NCI-H1092 (cell line): ENCODE results near the gene SAFB.
A peak's percentile ranks its signal among the peaks of the same experiment; 100 is the strongest.

Experiments
- DNase-seq: peaks from one replicate; lab custom pipeline; 2025; lab: John Stamatoyannopoulos, UW

The SAFB gene

GRCh38 chr19:5666921-5667610 lies 44.2 kb downstream of the SAFB start:
- DNase-seq, result no peak

- no peak for DNase-seq
These were observed 44.9 kb downstream of the SAFB start for GRCh38 chr19:5667751-5668271.

DNA sequence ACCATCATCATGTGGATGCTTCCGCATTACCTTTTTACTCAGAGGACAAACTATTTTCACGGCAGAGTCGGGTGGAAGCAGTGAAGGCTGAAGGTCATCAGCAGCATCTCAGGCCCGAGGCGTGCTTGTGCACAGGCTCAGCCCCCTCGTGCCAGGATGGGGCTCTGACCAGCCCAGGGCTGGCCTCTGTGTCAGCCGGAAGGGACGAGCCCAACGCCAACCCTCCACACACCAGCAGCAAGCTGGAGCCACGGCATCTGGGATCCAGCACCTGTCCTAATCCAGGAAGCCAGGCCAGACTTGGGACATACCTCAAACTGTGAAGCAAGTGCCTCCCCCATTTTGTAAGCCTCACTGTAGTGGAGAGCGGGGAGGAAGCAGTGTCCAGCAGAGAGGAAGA lies 46.3 kb downstream of the SAFB start:
- DNase-seq, result no peak

- DNase-seq, result no peak
These were observed 48.7 kb downstream of the SAFB start for GRCh38 chr19:5671600-5671999.

DNA sequence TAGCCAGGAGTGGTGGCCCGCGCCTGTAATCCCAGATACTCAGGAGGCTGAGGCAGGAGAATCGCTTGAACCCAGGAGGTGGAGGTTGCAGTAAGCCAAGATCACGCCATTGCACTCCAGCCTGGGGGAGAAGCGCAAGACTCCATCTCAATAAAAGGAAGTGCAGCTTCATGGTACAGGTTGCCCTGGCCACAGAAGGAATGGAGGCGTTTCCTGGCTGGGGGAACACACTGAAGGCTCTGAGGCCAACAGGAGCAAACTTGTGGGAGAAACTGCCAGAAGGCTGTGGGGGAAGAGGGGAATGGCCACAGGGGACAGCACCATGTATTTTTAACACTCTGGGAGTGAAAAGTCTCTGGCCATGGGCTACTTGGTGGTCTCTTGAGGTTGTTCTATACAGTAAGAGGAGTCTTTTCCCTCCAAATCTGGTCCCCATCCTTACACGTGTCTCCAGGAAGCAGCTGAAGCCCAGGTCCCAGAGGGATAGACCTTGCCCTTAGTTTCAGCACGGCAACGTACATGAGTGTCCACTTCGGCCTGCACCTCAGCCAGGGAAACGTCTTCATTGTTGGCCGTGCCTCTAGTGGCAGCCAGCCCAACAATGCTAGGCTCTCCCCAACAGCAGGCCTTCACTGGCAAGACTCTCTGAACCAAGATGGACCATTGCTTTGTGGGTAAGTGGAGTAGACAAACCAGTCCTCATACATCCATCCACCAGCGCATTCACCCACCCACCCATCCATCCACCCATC lies 50.0 kb downstream of the SAFB start:
- DNase-seq, result no peak

- DNase-seq, result no peak
These were observed 50.9 kb downstream of the SAFB start for GRCh38 chr19:5673752-5674151.

DNA sequence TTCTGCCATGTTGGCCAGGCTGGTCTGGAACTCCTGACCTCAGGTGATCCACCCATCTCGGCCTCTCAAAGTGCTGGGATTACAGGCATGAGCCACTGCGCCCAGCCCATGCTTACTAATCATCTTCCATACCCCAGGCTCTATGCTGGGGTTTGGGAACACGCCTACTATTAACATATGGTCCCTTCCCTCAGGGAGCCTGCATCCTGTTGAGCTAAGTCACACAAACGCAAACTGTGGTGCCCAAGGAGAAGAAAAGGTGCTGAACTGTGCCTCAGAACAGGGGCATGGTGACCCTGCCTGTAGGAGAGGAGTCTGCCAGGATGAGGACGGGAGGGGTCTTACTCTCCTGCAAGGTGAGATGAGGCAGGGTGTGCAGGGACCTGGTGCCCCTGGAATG lies 51.8 kb downstream of the SAFB start:
- DNase-seq, result no peak

DNA sequence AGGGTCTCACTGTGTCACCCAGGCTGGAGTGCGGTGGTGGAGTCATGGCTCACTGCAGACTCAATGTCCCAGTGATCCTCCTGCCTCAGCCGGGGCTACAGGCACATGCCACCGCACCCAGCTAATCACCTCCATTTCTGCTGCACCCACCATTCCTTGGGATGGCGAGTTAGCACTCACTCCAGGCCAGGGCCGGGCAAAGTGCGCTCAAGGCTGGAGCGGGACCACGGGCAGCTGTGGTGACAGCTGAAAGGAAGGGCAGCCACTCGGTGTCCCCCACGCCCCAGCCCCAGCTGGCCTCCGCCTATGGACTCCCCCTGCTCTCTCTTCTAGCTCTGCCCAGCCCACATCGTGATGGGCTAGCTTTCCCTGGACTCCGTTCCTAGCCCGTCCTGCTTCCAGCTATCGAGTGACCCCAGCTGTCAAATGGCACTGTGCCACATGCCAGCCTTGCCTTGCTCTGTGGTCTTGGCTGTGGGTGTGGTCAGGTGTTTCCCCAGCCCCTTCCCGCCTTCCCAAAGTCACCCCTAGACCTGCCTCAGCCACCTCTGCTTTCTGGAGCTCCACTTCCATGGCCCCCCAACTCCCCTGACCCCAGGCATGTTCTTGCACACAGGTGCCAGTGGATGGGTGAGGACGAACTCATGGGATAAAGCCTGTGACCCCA lies 53.4 kb downstream of the SAFB start:
- no peak for DNase-seq

GRCh38 chr19:5676772-5677105 lies 53.9 kb downstream of the SAFB start:
- DNase-seq, result no peak

- DNase-seq, result no peak
These were observed 54.3 kb downstream of the SAFB start for GRCh38 chr19:5677136-5677535.

DNA sequence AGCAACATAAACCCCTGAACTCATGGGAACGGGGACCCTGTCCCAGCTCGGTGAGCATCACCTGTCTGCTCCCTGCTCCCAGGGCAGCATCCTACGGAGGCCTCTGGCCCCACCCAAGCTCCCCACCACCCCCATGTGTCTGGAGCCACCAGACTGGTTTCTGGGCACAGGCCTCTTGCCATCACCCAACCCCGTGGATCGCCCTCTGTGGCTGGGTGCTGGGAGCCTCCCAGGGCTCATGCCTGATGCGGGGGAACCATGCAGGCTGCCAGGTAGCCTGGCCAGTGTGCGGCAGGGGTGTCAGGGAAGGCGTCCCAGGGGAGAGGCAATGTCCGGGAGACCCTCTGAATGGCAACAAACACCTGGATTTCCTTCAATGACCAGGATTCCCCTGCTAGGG lies 54.7 kb downstream of the SAFB start:
- DNase-seq, result no peak

DNA sequence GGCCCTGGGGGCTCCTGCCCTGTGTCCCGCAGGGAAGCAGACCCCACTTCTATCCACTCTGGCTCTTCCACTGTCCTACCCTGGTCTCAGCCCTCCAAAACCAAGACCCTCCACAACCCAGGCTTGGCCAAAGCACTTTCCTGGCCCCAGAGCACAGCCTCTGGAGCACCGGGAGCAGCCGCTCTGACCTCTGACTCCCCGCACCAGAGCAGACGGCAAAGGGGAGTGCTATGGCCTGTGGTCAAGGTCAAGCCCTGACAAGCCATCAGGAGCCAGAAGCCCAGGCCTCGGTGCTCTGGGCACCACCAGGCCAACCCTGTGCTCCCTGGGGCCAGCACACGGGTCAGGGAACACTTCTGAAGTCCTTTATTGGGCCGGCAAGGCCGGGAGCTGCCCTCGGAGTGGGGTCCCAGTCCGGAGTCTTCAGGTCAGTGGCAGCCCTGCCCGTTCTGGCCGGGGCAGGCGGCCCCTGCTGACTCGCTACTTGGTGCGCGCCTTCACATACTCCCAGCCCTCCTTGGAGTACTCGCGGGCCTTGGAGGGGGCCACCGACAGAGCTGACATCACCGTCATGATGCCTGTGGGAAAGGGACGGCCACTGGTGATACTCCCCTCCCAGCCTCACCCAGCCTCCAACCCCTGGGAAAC lies 55.3 kb downstream of the SAFB start:
- DNase-seq, result no peak

DNA sequence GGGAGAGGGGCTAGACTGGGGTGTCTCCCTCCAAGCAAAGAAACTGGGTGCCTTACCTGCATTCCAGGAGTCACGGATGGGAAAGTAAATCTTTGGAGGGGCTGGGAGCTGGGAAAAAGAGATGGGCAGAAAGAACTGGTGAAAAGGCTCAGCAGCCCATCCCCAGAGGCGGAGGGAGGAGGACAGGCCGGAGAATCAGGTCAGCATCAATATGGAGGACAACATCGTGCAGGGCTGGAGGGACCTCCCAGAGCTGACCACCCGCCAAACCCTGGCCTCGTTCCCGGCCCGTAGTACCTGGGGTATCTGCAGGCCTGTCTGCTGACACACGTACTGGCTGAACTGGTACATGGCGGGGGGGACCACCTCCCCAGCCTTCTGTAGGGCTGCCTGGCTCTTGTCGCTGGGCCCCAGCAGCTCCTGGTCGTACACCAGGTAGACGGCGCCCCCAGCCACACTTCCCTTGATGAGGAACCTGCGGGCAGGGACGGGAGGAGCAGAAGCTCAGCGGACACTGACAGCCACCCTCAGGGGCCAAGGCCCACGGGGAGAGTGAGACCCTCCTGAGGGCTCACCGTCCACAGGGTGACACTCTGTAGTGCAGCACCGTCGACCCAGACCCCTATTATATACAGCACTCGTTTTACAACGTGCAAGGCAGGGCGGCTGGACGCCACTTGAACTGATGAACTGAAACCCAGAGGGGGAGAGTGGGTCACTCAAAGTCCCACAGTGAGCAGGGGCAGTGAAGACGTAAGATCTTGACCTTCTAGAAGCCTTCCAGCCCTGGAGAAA lies 56.6 kb downstream of the SAFB start:
- no peak for DNase-seq

DNA sequence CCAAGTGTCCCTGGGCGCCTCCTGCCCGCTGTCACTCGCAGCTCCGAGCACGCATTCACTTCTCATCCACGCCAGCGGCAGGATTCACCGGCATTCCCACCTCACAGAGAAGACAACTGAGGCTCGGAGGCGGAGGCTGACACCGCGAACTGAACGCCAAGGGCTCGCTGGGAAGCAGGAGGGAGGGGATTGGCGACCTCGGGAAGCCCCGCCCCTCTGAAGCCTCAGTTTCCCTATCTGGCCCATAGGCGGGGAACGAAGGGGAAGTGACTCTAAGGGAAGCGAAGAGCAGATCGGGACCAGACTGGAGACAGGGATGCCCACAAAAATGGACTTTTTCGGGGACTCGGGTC lies 57.2 kb downstream of the SAFB start:
- DNase-seq, result no peak

DNA sequence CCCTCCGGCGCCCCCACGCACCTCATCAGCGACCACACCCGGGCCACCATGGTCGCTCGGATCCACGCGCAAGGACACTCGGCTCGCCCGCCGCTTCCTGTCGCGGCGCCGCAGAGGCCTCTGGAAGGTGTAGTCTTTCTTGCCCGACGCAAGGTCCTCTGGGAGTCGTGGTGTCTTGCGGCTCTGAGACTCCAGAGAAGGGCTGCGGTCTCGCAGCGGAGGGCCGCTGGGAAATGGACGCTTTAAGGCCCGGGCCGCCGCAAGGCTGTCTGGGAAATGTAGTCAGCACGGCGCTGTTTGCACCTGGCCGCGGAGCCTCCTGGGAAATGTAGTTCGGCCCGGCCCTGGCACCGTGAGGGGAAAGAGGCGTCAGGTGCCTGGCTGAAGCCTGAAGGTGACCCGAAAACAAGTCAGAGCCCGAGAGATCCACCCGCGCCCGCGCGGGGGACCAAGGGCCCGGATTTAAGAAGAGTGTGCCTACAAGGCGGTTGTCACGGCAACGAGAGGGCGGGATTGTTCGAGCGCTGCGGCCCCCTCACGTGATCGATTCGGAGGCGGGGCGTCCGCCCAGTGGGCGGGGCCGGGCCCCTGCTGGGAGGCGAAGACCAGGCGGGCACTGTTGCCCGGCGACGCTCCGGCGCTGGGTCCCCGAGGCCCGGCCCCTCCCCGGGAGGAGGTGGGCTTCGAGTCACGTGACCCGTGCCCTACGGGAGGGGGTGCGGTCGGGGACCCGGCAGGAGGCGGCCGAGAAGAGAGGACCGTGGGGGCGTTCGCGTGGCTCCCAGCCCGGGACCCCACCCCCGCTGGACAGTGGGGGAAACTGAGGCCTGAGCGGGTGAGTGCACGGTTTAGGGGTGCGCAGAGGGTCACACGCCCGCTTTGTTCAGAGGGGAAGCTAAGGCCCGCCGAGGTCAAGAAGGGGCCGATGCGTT lies 57.8 kb downstream of the SAFB start, which contains the start of the genes HSD11B1L and MICOS13:
HSD11B1L (plus strand) TSS at position 591 of the 932 bp plus-strand sequence. CDS start 3,806 bp downstream, outside the sequence.
MICOS13 (minus strand) TSS at position 80 of the 932 bp plus-strand sequence; CDS start at position 50, 30 bp downstream.
- peak; percentile 97 for DNase-seq

DNA sequence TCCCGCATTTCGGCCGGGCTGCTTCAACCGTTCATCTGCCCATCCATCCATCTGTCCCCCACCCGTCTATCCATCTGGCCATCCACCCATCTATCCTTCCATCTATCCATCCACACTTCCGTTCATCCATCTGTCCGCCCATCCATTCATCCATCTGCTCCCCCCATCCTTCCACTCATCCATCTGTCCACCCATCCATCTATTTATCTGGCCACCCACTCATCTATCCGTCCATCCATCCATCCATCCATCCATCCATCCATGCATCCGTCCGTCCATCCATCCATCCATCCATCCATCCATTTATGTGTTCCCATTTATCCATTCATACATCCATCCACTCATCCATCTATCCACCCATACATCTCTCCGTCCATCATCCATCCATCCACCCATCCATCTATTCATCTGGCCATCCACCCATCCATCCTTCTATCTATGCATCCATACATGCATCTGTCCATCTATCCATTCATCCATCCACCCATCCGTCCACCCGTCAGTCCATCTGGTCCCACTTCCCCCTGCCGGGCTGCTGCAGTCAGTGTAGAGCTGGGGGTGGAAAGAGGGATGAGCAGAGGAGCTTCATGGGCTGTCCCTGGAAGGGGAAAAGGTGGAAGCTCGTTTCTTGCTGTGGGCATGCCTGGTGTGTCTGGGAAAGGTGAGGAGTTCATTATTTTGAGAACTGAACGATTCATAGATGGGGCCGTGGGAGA lies 58.7 kb downstream of the SAFB start:
- no peak for DNase-seq

- no peak for DNase-seq
These were observed 59.2 kb downstream of the SAFB start for GRCh38 chr19:5682107-5682482.

DNA sequence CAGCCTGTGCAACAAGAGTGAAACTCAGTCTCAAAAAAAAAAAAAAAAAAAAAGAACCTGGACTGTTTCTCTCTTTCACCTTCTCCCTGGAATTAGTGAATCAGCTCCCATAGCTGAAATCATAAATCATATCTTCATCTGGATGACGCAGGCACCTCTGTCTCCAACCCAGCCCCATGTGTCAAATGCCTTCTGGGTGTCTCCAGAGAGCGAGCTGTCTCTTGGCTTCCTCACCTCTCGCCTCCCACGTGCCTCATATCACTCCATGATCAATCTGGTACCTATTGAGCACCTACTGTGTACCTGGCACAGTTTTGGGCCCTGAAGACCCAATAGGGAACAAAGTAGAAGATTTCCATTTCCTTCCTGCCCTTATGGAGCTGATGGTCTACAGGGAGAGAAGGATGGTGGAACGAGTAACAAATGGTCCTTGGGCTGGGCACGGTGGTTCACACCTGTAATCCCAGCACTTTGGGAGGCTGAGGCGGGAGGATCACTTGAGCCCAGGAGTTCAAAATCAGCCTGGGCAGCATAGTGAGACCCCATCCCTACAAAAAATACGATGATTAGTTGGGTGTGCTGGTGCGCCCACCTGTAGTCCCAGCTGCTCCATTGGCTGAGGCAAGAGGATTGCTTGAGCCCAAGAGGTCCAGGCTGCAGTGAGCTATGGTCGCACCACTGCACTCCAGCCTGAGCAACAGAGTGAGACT lies 60.4 kb downstream of the SAFB start:
- no peak for DNase-seq
